ENCODE data around the gene PRKCA.
A peak's percentile ranks its signal among the peaks of the same experiment; 100 is the strongest.
"Not testable (repeated sequence)": the region's sequence is repeated elsewhere in the genome, so short reads cannot be mapped to it uniquely, and the experiment has no call there.

PRKCA gene

GRCh38 chr17:66351701-66352100, 49.3 kb downstream of the PRKCA start:
- DNase-seq (ENCODE audit: low read depth in 2 of 2): no peak

DNA sequence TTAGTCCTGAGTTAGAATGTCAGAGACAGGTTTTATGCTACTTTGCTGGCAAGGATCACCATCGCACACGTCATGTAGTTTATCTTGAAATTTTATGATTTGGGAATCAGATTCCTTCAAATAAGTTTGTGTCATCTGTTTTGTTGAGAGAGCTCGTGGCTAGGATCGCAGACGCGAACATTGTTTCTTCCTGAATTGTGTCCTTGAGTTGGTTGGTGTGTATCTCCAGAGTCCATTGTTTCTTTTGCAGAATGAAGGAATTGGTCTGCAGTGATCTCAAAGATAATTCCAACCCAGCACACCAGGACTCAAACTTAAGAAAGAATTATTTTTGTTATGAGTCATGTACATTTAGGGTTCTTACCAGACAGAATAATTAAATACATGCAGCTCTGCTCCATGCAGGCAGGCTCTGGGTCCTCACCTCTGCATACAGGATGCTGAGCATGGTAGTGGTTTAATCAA, 51.6 kb downstream of the PRKCA start:
- no peak for DNase-seq (ENCODE audit: low read depth in 2 of 2)

- no peak for DNase-seq (ENCODE audit: low read depth in 2 of 2)
Observed at GRCh38 chr17:66354472-66354871, 52.1 kb downstream of the PRKCA start.

- no peak for DNase-seq (ENCODE audit: low read depth in 2 of 2)
Observed at GRCh38 chr17:66354981-66355380, 52.6 kb downstream of the PRKCA start.

- DNase-seq (ENCODE audit: low read depth in 2 of 2): no peak
Observed at GRCh38 chr17:66355510-66355909, 53.1 kb downstream of the PRKCA start.

- DNase-seq (ENCODE audit: low read depth in 2 of 2): no peak
Observed at GRCh38 chr17:66357037-66357436, 54.6 kb downstream of the PRKCA start.

- DNase-seq (ENCODE audit: low read depth in 2 of 2): no peak
Observed at GRCh38 chr17:66359351-66359750, 56.9 kb downstream of the PRKCA start.

DNA sequence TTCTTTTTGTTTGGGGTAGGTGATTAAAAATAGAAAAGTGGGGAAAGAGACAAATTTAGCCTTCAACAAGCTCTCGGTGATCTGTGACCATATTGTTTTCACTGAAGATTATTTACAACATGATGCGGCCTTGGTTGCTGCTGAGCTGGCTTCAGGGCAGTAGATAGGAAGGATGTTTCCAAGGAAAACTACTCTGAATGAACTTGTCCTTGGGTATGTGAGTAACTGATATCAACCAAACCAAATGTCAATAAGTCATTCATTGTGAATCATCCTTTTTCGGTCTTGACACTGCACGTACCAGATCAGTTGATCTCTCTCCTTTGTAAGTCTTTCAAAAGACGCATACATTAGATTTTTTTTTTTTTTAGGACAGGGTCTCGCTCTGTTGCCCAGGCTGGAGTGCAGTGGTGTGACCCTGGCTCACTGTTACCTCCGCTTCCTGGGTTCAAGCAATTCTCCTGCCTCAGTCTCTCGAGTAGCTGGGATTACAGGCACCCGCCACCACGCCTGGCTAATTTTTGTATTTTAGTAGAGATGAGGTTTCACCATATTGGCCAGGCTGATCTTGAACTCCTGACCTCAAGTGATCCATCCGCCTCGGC, 58.6 kb downstream of the PRKCA start:
- not testable (repeated sequence) for DNase-seq (ENCODE audit: low read depth in 2 of 2)

- no peak for DNase-seq (ENCODE audit: low read depth in 2 of 2)
Observed at GRCh38 chr17:66364508-66364907, 62.1 kb downstream of the PRKCA start.

DNA sequence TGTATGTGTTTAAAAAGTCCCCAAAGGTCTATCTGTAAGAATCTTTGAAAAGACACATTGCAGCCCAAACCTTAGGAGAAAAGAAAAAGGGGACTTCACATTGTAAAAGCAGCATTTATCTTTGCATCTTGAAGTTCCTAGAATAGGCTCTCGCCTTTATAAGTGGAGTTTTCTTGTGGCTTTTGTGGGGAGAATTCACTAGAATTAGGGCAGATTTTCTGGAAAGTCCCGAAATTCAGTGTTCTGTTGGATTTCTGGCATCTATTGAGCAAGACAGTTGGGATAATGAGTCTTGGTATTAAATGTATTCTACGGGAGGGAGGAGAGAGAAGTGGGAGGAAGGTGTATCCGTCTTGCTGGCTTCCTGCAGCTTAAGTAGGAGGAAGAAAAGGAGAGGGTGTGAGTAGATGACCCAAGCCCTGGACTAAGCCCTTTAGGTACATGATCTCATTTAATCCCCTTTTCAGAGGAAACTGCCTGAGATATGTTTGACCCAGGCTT, 62.6 kb downstream of the PRKCA start:
- DNase-seq (ENCODE audit: low read depth in 2 of 2): no peak

GRCh38 chr17:66365903-66366302, 63.5 kb downstream of the PRKCA start:
- no peak for DNase-seq (ENCODE audit: low read depth in 2 of 2)

DNA sequence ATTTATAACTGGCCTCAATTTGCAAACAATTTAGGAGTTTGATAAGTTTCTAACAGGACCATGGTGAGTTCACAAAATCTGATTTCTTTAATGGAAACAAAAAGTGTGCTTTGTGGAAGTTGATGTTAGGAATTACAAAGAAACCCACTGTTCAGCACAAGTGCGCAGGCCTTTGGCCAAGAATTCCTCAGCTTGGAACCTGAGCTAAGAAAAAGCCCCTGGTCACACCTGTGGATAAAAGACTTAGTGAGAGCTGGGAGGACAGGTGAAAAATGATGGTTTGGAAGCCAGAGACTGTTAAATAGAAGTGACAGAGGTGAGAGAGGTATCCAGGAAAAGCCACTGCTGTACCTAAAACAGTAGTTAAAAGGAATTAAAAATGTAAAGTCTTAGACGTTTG, 64.7 kb downstream of the PRKCA start:
- no peak for DNase-seq (ENCODE audit: low read depth in 2 of 2)

GRCh38 chr17:66369830-66370229, 67.4 kb downstream of the PRKCA start:
- DNase-seq (ENCODE audit: low read depth in 2 of 2): no peak

DNA sequence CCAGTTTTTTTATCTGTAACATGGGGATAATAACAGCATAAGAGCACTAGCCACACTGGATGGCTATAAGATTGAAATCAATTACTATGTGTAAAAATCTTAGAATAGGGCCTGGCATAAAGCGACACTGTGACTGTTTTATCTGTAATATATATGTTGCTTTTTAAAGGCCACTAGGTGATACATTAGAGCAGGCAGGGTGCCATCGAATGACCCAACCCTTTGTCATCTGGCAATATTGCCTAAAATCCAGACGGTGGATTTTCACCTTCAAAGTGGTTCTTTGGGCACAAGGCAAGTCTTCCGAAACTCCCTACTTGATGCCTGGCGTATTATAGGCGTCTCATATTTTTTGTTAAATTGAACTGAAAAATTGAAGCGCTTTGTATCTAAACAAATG, 69.1 kb downstream of the PRKCA start:
- no peak for DNase-seq (ENCODE audit: low read depth in 2 of 2)

DNA sequence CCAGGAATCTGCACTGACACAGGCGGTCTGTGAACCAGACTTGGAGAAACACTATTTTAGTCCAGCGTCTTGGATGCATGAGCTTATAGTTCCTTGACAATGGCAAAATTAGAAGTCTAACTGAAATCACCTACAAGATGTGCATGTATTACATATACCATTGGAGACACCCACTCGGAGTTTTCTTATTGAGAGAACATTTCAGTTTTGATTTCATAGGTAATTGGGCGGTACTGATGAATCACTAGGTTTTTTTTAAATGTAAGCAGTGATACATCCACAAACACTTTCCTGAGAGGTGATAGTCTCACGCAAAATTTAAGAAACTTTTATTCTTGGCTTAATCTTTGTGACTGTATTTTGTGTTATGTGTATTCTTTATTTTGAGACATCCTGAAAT, 69.8 kb downstream of the PRKCA start:
- DNase-seq (ENCODE audit: low read depth in 2 of 2): no peak

DNA sequence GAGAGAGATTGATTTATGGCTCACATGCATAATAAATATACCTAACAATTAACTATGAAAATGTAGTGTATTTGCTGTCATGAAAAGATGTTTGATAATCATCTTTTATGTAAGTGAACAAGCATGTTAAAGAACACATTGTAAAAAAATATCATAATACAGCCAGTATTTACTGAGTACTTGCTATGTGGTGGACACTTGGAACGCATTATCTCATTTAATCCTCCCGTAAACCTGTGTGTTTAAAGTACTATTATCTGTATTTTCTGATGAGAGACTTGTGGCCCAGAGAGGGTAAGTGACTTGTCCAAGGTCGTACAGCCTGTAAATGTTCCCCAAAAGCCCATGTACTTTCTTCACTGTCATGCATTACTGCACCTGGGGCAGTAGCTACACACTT, 70.7 kb downstream of the PRKCA start:
- no peak for DNase-seq (ENCODE audit: low read depth in 2 of 2)

GRCh38 chr17:66373944-66374817, 71.8 kb downstream of the PRKCA start:
- DNase-seq (ENCODE audit: low read depth in 2 of 2): peak; percentile 9 to 48

DNA sequence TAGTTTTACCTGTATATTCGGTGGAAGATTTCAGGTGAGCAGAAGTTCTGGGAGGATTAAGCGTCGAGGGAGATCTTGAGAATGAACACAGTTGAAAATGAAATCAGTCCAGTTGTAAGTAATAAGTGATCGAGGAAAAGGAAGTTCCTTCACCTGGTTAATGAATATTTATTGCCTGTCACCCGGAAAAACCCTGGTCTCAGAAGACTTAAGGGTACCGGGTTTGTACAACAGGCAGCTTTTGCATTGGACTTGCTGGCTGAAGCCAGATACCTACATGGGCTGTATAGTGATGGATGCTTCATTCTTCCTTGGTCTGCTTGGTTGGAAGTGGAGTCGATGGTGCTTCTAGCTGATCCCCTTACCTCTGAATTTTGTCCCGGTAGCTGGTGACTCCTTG, 72.7 kb downstream of the PRKCA start:
- DNase-seq (ENCODE audit: low read depth in 2 of 2): no peak

GRCh38 chr17:66378296-66378695, 75.9 kb downstream of the PRKCA start:
- DNase-seq (ENCODE audit: low read depth in 2 of 2): no peak

- no peak for DNase-seq (ENCODE audit: low read depth in 2 of 2)
Observed at GRCh38 chr17:66379544-66379943, 77.1 kb downstream of the PRKCA start.

- DNase-seq (ENCODE audit: low read depth in 2 of 2): no peak
Observed at GRCh38 chr17:66379996-66380395, 77.6 kb downstream of the PRKCA start.

DNA sequence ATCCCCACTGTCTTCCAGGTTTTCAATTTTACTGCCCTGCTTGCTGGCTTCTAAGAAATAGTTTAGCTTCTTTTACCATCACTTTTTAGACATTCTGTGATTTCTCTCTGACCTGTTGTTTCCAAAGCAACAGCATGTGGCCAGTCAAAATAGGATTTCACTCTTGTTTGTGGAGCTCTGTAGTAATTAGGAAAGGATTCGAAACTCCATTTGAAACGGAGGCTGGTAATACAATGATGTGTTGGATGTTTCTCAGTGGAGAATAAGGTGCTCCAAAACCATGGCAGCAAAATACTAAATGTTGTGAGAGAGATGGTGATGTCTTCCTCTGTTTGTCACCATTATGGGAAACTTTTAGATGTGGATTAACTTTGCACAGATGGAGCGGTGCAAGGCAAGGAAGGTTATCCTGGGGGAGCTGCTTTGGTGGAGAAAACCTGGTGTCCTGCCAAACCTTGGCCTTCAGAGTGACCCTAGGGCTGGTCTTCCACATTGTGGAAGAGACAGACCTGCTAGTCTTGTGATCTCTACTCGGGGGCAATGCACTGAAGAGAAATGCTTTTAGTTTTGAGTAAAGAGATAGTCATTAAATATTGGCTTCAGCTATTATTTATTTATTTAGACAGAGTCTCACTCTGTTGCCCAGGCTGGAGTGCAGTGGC, 79.4 kb downstream of the PRKCA start:
- no peak for DNase-seq (ENCODE audit: low read depth in 2 of 2)

DNA sequence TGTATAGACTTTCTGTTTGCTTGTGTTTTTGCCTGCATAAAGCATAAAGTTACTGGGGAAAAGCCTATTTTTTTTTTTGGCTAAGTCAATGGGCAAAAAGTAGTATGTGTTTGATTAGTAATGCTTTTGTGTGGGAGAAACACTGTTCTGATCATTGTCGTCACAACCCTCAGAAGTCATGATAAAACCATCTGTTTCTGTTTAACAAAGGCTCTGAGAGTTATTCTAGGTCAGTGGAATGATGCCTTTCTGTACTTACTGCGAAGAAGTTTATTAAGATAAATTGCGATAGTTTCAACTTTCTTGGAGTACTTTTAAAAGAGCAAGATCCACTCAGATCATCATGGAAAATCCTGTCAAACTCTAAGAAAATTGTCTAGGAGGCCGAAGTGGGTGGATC, 80.9 kb downstream of the PRKCA start:
- no peak for DNase-seq (ENCODE audit: low read depth in 2 of 2)

Data from stimulated activated CD8-positive, alpha-beta memory T cell treated with anti-CD3 and anti-CD28 coated beads, Interleukin-15, amount 100 ng/mL, for 4 hours (primary cell).